GM12892 (cell line): Measurements from ENCODE around the gene PTPRN2.

Experiments used
- POLR2A ChIP-seq: IDR thresholded peaks from 2 replicates; pipeline ENCODE4 v1.6.1; 2011; ENCODE audit warnings: low read depth, low read length, control low read depth
- POLR2AphosphoS5 ChIP-seq: IDR thresholded peaks from 2 replicates; pipeline ENCODE4 v1.6.1; 2011; ENCODE audit warnings: low read depth, low read length, control low read depth
- TAF1 ChIP-seq: IDR thresholded peaks from 2 replicates; pipeline ENCODE4 v1.6.1; 2011; ENCODE audit warnings: low read depth, mild to moderate bottlenecking, control low read depth, low read length, borderline replicate concordance

DNA sequence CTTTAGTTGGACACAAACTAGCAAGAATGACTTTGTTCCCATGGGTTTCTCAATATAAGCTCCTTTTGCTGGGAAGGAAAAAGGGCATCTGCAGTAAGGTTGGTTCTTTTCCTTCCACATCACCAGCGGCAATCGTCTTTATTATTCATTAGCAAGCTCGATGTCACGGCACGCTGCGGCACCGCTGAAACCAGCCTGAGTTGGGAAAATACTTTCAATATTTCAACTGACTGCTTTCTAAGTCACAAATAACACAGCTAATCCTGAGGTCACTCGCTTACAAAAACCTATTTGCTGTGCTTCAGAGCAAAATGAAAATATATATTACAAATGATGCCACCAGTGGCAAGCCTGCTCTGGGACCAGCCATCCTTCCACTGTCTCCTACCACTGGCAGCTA lies 665.0 kb downstream of the PTPRN2 start:
- TF ChIP-seq POLR2AphosphoS5 = no peak
- no peak for TF ChIP-seq POLR2A
- no peak for TF ChIP-seq TAF1
